A673 (cell line): ENCODE results near the gene GATAD2B. TPM values are rescaled to one million over a fixed set of nuclear protein-coding genes. Genes with fewer than 3 reads are reported as not detected.

Source experiments
- BruUV-seq: library from RNA; stranded (reverse); fragments of 400-500 nt; replicated peaks from 2 replicates; lab custom pipeline; 2021; lab: Mats Ljungman, UMichigan
- CTCF ChIA-PET: fragments of 300-600 bp; sonication (Branson Sonifier 250); formaldehyde crosslinking; loops from one replicate; lab custom pipeline; 2022; ENCODE audit warnings: antibody characterized with exemption; lab: Charles Lee
- POLR2A ChIA-PET: fragments of 300-600 bp; sonication (Branson Sonifier 250); formaldehyde crosslinking; loops from one replicate; lab custom pipeline; 2022; ENCODE audit warnings: antibody characterized with exemption; ENCODE audit not compliant: low non-redundant PET; lab: Charles Lee
- DNase-seq: peaks from one replicate; pipeline ENCODE4 v3.0.0-alpha.2; 2015; ENCODE audit warnings: low spot score
- H3K27ac ChIP-seq: fragments of 200-600 bp; sonication (generic); 2 replicates; pipeline ENCODE4 v1.5.1; 2016; ENCODE audit warnings: mixed run types, low read depth, mild to moderate bottlenecking, mixed read lengths, antibody characterized with exemption, low read length; ENCODE audit not compliant: poor library complexity, severe bottlenecking
- H3K27me3 ChIP-seq: fragments of 200-600 bp; sonication (generic); replicated peaks from 2 replicates; pipeline ENCODE4 v1.6.1; 2017; ENCODE audit warnings: mixed run types, low read depth, mild to moderate bottlenecking, mixed read lengths, antibody characterized with exemption, low read length; ENCODE audit not compliant: insufficient read depth, poor library complexity
- H3K36me3 ChIP-seq: fragments of 200-600 bp; sonication (generic); 2 replicates; pipeline ENCODE4 v1.6.1; 2016; ENCODE audit warnings: mixed run types, mild to moderate bottlenecking, mixed read lengths, antibody characterized with exemption, low read length; ENCODE audit not compliant: insufficient read depth, poor library complexity, severe bottlenecking
- H3K4me1 ChIP-seq: fragments of 200-600 bp; sonication (generic); 2 replicates; pipeline ENCODE4 v1.6.1; 2017; ENCODE audit warnings: mixed run types, mild to moderate bottlenecking, mixed read lengths, antibody characterized with exemption, low read length; ENCODE audit not compliant: insufficient read depth, poor library complexity, severe bottlenecking
- H3K4me3 ChIP-seq: fragments of 200-600 bp; sonication (generic); 2 replicates; pipeline ENCODE4 v1.5.1; 2016; ENCODE audit warnings: low read depth, mixed run types, mild to moderate bottlenecking, mixed read lengths, low read length; ENCODE audit not compliant: poor library complexity, severe bottlenecking
- H3K9me3 ChIP-seq: fragments of 200-600 bp; sonication (generic); 2 replicates; pipeline ENCODE4 v1.6.1; 2016; ENCODE audit warnings: mixed run types, low read depth, mild to moderate bottlenecking, mixed read lengths, antibody characterized with exemption, low read length; ENCODE audit not compliant: poor library complexity, severe bottlenecking
- CTCF ChIP-seq: fragments of 300-800, 200-600 bp; sonication (generic); conservative IDR thresholded peaks from 2 replicates; pipeline ENCODE4 v1.5.1; 2017; ENCODE audit warnings: low read depth, mild to moderate bottlenecking, antibody characterized with exemption, low read length, moderate library complexity, mixed read lengths
- EZH2 ChIP-seq: fragments of 200-600 bp; sonication (generic); IDR thresholded peaks from 2 replicates; pipeline ENCODE4 v1.6.1; 2017; ENCODE audit warnings: borderline replicate concordance, low read depth, mild to moderate bottlenecking, mixed read lengths, antibody characterized with exemption, low read length; ENCODE audit not compliant: poor library complexity, severe bottlenecking
- intact Hi-C: fragments of 100-400 bp; cut with micrococcal nuclease; formaldehyde crosslinking; loops from one replicate; pipeline ENCODE4 v1.10.0; 2022; ENCODE audit not compliant: unreplicated experiment
- total RNA-seq: library from RNA; stranded (reverse); gene quantifications from 2 replicates; pipeline ENCODE4 v1.2.3, GENCODE V29; 2021

The GATAD2B gene
- total RNA-seq, 1 experiment from 2014 or later, result 58.8 TPM

GRCh38 chr1:153934746-153935145 lies 12.0 kb upstream of the GATAD2B start:
- H3K4me1 ChIP-seq, result no peaks in the 10 kb centered on the region
- H3K27ac ChIP-seq, result no peak overlapping the region
- no peak overlapping the region for H3K4me3 ChIP-seq
- H3K36me3 ChIP-seq, result peaks cover 19% of the 10 kb centered on the region
- ChIA-PET CTCF (no interaction called here), POLR2A (no interaction called here)
- DNase-seq, result no peak
- no peaks in the 10 kb centered on the region for H3K27me3 ChIP-seq
- TF ChIP-seq EZH2, result no peak
- TF ChIP-seq CTCF, result no peak
- H3K9me3 ChIP-seq, result no peaks in the 10 kb centered on the region
- no TSS peak for BruUV-seq
- intact Hi-C loops, result no loop called here

- Histone ChIP-seq H3K4me1 (peaks cover 4% of the 10 kb centered on the region), H3K9me3 (no peaks in the 10 kb centered on the region), H3K27ac (no peak overlapping the region), H3K36me3 (peaks cover 19% of the 10 kb centered on the region), H3K4me3 (no peak overlapping the region), H3K27me3 (no peaks in the 10 kb centered on the region)
- ChIA-PET CTCF (no interaction called here), POLR2A (no interaction called here)
- no peak for DNase-seq
- BruUV-seq, result no TSS peak
- intact Hi-C loops, result no loop called here
- TF ChIP-seq CTCF (no peak), EZH2 (no peak)
Measured at GRCh38 chr1:153933955-153934354, 11.2 kb upstream of the GATAD2B start.

GRCh38 chr1:153933430-153933829 lies 10.7 kb upstream of the GATAD2B start:
- no TSS peak for BruUV-seq
- no peak overlapping the region for H3K4me3 ChIP-seq
- H3K4me1 ChIP-seq, result peaks cover 10% of the 10 kb centered on the region
- DNase-seq, result no peak
- H3K27me3 ChIP-seq, result no peaks in the 10 kb centered on the region
- POLR2A ChIA-PET, result no interaction called here
- H3K36me3 ChIP-seq, result peaks cover 19% of the 10 kb centered on the region
- no peak overlapping the region for H3K27ac ChIP-seq
- H3K9me3 ChIP-seq, result no peaks in the 10 kb centered on the region
- intact Hi-C loops, result no loop called here
- TF ChIP-seq CTCF, result no peak
- CTCF ChIA-PET, result no interaction called here
